Ammon's horn (tissue), 1 donor: ENCODE data around the gene MICALL1.
A peak's percentile ranks its signal among the peaks of the same experiment; 100 is the strongest.
"Not testable (repeated sequence)": the region's sequence is repeated elsewhere in the genome, so short reads cannot be mapped to it uniquely, and the experiment has no call there.

Source experiments
- DNase-seq: peaks from one replicate; pipeline ENCODE4 v3.0.0-alpha.2; 2016; ENCODE audit warnings: low spot score

Gene MICALL1

DNA sequence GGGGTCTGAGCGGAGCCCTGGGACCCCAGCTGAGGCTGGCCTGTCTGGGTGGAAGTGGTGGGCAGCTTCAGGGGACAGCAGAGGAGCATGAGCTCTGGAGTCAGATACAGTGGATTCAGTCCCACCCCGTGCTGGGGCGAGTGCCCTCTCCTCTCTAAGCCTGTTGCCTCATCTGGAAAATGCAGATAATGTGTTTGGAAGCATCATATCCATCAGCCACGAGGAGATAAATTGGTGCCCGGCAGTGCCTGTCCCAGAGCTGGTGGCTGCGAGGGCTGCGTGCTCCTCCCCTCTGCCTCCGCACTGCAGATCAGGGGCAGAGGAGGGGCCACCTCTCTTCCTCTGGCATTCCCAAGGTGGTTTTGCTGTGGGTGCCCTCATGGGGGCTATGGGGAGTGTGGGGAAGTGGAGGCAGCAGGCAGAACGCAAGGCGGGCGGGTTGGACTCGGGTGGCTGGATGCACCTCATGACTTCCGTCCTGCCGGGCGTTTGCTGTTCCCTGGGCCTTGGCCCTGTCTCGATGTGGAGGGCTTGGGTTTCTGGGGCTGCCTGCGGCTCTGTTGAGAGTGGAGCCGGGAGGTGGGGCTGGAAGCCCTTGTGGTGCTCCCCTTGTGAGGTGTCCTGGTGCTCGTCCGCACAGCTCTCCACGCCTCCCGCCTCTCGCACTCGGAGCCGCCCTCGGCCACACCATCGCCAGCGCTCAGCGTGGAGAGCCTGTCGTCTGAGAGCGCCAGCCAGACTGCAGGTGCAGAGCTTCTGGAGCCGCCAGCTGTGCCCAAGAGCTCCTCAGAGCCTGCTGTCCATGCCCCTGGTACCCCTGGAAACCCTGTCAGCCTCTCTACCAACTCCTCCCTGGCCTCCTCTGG lies 20.9 kb downstream of the MICALL1 start:
- DNase-seq = no peak

DNA sequence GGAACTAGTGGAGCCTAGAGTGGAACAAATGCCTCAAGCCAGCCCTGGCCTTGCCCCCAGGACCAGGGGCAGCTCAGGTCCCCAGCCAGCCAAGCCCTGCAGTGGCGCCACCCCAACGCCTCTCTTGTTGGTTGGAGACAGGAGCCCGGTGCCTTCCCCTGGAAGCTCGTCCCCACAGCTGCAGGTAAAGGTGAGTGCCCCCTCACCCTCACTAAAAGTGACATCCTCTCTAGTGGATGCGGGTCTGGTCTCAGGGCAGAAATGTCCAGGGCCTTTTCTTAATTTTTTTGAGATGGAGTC lies 21.5 kb downstream of the MICALL1 start:
- no peak for DNase-seq

DNA sequence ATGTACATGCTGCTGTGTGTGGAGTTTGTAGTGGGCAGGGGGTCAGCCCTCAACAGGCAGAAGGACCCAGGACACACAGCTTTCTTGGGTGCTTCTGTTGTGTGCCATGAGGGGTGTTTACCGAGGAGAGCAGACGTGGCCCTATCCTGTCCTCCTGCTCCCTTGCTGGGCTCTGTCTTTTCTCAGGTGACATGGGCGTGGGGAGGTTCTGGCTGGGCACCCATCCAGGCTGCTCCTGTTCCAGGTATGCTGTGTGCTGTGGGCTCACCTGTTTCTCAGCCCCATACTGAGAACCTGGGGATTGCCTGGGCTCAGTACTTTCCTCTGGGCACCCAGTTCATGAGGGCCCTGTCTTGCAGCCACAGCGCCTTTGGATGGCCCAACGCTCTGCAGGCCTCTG lies 23.3 kb downstream of the MICALL1 start:
- no peak for DNase-seq

DNA sequence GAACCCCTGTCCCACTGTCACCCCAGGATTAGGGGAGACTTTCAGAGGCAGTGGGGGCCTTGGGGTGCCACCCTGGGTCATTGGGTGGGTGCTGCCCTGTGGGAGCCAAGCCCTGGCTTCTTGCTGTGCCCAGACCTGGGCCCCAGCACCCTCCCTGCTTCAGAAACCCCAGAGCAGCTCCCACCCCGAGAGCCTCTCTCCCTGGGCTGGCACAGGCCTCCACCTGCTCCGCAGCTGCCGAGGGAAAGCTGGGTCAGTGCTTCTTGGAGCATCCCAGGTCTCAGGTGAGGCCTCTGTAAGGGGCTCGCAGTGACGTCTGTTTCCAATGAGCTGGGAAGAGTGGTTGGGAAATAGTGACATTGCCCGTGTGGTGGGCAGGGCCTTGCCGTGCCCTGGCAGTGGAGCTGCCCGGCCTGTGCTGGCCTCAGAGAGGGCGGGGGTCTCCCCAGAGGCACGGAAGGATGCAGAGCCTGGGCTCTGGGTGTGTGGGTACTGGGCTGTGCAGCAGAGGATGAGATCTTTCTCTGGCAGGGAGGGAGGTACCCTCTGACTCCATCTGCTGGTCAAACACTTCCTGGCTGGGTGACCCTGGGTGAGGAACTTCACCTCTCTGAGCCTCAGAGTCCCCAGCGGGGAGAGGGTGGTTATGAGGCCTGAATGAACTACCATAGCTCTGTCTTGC lies 24.3 kb downstream of the MICALL1 start:
- peak; percentile 56 for DNase-seq

DNA sequence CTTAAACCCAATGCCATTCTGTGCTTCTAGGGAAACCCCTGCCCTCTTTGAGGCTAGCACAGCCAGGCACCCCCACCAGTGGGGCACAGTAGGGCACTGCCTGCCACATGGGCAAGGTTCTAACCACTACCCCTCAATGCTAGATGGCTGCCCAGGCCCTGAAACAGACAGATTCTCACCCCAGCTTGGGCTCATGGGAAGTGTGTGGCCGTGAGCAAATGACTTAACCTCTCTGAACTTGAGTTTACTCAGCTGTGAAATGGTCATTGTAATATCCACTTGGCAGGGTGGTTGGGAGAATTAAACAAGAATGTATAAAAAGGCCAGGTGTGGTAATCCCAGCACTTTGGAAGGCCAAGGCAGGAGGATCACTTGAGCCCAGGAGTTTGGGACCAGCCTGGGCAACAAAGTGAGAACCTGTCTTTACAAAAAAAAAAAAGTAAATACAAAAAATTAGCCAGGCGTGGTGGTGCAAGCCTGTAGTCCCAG lies 24.9 kb downstream of the MICALL1 start:
- no peak for DNase-seq

DNA sequence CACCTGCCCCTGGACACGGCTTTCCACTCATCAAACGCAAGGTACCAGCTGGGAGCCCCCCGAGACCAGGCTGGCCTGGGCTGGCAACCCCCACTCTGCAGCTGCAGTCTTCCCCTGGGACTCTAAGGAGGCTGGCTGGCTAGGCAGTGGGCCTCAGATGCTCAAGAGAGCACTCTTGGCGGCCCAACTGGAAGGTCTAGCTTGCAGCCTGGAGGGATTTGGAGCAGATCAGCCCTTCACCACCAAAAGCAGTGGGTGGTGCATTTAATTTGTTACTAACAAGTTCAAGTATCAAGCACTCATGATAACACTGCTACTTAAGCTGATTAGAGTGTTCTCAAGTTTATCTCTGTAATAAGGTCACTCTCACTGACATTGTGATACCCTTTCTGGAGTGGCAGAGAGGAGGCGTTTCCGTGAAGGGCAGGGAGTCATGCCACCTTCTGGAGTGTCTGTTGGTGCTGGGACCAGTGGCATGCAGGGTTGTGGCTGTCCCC lies 25.8 kb downstream of the MICALL1 start:
- DNase-seq = no peak

DNA sequence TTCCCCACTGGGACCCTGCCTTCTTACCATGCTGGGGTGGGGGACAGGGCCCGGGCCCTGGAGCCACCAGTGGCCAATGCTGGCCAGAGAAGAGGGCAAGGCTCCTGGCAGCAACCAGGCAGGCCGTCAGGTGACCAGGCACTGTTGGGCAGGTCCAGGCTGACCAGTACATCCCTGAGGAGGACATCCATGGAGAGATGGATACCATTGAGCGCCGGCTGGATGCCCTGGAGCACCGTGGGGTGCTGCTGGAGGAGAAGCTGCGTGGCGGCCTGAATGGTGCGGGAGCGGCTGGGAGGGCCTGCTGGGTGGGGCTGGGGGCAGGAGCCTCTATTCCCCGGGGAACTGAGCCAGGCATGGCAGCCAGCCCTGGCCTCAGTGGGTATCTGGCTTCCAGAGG lies 26.3 kb downstream of the MICALL1 start:
- DNase-seq = no peak

DNA sequence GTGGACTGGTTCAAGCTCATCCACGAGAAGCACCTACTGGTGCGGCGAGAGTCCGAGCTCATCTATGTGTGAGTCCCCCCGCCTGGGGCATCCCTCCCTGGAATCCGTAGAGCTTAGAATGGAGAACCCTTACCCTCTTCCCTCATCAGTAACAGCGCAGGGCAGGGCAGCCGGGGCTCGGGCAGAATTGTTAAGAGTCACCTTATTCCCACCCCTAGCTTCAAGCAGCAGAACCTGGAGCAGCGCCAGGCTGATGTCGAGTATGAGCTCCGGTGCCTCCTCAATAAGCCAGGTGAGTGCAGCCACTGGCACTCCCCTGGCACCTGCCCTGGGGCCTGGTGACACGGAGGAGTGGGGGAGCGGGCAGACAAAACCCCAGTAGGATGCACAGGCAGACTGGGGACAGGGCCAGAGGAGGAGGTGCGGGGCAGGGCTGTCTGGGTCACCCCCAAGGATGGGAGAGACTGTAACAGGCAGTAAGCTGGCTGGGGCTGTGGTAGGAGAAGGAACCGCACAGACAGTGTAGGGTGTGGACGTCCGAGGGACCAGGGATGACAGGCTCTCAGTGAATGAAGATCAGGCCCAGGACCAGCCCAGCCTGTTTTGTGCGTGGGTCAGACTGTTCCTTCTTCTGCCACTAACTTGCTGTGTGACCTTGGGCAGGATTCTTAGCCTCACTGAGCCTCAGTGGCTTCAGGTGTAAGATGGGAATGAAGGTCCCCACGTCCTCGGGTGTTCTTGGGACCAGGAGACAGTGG lies 26.9 kb downstream of the MICALL1 start:
- DNase-seq = no peak

DNA sequence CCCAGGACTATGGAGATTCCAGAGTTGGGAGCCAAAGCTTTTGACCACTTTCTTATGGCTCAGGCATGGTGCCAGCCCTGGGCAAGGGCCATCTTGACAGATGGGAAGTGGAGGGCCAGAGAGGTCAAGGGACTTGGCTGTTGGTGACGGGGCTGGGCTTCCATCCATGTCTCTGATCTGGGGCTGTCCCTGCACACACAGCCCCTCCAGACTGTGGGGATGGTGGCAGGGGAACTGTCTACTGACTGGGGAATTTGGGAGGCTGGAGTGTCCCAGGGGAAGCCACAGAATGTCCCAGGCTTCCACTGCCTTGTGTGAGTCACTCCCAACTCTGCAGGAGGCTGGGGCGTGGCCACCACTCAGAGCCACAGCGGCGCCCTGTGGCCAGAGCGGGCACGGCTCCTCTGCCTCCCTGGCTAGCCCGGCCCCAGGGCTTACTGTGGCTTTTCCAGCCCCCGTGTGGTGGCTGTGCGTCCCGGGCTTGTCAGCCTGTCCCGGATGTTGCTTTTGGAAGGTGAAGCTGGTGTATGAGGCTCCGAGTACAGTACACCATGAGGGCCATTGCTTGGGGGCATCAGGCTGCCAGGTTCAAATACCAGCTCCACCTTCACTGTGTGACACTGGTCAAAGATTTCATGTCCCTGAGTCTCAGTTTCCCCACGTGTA lies 27.7 kb downstream of the MICALL1 start:
- peak; percentile 91 for DNase-seq

DNA sequence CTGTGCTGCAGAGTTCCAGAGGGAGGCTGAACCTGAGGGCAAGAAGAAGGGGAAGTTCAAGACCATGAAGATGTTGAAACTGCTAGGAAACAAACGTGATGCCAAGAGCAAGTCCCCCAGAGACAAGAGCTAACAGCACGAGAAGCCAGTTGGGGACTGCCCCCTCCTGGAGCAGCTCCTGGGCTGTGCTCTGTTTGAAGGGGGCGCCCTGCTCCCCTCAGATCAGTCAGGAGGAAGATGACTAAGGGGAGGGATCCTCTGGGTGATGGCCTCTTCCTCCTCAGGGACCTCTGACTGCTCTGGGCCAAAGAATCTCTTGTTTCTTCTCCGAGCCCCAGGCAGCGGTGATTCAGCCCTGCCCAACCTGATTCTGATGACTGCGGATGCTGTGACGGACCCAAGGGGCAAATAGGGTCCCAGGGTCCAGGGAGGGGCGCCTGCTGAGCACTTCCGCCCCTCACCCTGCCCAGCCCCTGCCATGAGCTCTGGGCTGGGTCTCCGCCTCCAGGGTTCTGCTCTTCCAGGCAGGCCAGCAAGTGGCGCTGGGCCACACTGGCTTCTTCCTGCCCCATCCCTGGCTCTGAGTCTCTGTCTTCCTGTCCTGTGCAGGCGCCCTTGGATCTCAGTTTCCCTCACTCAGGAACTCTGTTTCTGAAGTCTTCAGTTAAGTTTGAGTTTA lies 34.7 kb downstream of the MICALL1 start:
- DNase-seq = no peak

DNA sequence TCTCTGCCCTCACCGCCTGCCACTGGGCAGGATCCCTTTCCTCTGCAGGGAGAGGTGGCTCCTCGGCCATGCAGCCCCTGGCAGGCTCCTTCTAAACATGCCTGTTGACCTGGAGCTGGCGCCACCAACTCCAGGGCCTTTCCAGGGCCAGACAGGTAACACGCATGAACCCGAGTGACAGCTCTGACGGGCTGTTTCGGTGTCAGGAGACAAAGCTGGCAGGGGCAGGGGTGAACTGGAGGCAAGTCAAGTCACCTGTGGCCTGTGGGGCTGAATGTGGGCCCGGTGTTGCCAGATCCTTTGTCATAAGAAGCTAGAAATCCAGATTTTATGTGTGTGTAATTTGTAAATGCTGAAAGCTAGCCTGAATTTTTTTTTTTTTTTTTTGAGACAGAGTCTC lies 36.0 kb downstream of the MICALL1 start:
- no peak for DNase-seq

DNA sequence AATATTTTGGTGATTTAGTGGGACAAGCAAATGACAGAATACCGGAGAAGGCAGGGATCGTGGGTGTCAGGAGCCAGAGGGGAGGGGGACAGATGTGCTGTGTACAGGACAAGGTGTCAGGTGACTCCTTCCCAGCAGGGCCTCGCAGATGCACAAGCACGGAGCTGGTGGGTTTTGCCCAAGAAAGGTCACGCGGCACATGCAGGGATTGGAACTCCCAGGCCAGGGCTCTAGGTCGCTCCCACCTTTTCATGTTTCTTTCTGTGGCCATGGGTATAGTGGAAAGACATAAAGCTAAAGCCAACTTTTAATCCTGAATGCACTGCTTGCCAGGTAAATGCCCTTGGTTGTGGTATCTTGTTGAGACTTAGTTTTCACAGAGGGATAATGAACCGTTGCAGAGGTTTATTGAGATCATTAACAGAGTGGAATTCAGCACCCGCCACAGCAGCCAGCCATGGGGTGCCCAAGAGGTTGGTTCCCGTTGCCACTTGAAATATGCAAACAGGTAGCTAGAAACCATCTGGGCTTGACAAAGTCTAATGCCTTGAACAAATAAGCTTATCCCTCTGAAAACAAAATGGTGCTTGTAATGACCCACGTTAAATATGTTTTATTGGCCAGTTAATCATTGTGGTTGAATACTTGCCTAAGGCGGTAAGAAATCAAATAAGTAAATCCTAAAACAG lies 37.2 kb downstream of the MICALL1 start:
- no peak for DNase-seq

DNA sequence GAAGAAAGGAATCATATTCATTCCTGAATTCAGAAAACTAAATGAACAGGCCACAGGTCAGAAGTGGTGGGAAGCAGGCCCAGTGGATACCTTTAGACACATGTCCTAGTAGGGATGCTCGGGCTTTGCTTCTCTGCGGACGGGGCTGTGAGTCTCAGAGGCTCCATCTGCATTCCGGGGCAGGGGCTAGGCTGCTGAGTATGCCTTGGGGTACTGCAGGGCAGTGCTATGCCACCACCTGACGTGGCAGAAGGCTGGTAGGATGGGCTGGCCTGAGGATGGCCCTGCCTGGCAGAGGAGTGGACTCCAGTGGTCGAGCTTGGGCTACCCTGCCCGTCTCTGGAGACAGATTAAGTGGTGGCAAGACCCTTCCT lies 37.7 kb downstream of the MICALL1 start:
- DNase-seq = no peak

DNA sequence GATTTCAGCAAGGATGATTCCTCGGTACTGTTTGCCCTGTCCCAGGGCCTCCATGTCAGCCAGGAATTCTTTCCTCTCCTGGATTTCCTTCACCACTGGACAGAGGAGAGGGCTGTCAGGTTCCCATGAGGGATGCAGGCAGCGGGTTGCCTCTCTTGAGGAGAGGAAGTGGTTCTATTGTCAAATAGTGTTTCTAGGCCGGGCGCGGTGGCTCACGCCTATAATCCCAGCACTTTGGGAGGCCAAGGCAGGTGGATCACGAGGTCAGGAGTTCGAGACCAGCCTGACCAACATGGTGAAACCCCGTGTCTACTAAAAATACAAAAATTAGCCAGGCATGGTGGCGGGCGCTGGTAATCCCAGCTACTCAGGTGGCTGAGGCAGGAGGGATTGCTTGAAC lies 38.3 kb downstream of the MICALL1 start:
- not testable (repeated sequence) for DNase-seq

DNA sequence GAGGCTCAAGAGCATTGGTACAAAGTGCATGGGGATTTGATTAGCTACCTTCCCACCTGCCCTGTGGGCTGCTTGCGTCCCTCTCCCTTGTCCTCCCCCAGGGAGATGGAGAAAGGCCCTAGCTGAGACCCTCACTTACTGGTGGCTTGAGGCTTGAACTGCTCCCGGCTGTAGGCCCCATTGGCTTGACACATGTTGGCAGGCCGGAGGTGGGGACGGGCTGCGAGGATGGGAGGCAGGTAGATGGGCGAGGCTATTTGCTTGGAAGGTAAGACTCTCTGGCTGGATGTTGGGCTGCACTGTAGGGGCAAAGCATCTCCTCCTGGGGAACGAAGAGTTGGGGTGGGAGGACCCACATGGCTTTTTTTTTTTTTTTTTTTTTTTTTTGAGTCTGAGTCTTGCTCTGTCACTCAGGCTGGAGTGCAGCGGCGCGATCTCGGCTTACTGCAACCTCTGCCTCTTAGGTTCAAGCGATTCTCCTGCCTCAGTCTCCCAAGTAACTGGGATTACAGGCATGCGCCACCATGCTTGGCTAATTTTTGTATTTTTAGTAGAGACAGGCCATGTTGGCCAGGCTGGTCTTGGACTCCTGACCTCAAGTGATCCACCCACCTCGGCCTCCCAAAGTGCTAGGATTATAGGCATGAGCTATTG lies 41.2 kb downstream of the MICALL1 start:
- DNase-seq = not testable (repeated sequence)

DNA sequence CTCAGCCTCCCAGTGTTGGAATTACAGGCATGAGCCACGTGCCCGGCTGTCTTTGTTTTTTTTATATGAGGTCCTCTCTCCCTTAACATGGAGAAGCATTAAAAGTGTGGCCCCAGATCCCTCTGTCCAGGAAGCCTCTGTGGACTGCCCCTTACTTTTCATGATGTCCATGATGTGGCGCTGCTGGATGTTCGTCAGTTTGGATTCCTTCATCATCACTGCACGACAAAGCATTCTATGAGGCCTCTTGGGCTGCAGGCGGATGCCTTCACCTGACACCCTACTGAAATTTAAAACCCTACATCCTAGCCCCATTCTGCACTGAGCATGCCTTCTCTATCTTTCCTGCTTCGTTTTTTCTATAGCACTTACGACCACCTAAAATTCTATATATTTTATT lies 45.2 kb downstream of the MICALL1 start:
- DNase-seq = no peak

DNA sequence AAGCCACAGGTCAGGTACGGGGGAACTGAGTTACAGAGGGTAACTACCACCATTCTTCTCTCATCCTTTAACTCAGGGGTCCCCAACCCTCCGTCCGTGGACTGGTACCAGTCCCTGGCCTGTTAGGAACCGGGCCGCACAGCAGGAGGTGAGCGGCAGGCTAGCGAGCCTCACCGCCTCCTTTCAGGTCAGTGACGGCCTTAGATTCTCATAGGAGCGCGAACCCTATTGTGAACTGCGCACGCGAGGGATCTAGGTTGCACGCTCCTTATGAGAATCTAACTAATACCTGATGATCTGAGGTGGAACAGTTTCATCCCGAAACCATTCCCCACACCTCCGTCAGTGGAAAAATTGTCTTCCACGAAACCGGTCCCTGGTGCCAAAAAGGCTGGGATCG lies 46.5 kb downstream of the MICALL1 start:
- not testable (repeated sequence) for DNase-seq

DNA sequence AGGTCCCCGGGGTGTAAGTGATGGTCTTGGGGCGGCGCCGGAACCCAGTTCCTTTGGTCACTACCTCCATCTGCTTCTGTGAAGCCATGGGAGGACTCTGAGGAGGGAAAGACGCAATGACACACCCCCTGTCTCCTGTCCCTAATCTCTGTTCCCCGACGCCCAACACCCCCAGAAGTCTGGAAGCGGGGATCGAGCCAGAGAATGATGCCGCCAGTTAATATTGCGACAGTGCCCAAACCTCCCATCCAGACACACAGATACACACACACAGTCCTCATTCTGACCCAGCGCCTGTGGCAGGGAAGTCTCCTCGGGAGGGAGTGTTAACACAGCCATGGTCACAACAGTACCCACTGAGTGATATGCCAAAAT lies 47.0 kb downstream of the MICALL1 start:
- DNase-seq = no peak

DNA sequence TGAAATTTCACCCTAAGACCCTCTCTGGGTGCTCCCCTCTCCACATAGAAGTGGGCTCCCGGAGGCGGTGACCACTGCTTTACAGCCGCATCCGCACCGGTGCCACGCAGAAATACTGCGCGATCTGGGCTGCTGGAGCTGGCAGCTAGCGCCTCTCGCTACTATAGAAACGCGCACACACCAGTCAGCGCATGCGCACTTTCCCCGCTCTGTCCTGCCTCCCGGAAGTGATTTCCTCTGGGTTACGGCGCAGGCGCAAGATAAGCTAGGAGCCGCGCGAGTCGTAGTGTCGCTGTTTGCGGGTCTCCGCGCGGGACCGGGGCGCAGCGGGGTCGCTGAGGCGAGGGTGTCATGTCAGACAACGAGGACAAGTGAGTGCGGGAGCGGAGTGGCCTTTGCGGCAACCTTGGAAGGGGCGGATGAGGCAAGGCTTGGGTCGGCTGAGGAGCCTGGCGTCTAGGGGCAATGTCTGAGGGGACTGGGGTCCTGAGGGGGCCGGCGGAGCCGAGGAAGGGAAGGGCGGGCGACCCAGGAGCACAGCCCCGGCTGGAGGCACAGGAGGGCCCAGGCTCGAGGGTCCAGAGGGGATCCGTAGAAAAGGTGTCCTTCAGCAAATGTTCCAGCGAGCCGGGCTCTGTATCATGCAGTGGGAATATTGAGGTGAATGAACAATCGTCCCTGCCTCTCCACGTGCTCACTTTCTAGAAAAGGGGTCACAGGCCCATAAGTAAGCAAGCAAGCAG lies 47.5 kb downstream of the MICALL1 start, which contains the start of the genes C22orf23 and POLR2F:
Gene C22orf23 (minus strand): TSS at position 165 of the 743 bp plus-strand sequence. CDS start 452 bp downstream, outside the sequence.
Gene POLR2F (plus strand): TSS at position 263 of the 743 bp plus-strand sequence. CDS start 89 bp downstream, at position 352.
- DNase-seq = peak; percentile 96
